ENCODE results near the gene MBD3L4. TPM values are rescaled to one million over a fixed set of nuclear protein-coding genes. Genes with fewer than 3 reads are reported as not detected.
"Not testable (repeated sequence)": the region's sequence is repeated elsewhere in the genome, so short reads cannot be mapped to it uniquely, and the experiment has no call there.

The MBD3L4 gene
- total RNA-seq, 4 donors from 2014 or later: not detected

DNA sequence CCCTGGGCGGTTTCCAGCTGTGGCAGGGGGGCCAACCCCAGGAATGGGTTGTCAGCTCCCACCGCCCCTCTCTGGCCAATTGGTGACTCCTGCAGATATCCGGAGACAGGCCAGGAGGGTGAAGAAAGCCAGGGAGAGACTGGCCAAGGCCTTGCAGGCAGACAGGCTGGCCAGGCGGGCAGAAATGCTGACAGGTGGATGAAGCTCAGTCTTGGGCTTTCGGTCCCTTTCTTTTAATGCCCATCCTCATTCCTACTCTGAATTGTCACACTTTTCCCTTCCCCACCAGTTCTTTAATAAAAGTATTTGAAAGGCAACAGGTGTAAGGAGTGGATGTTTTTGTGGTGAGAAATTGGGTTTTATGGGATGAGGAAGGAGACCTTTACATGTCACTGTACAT lies 11.4 kb upstream of the MBD3L4 start:
- not testable (repeated sequence) for H3K4me1 ChIP-seq; DNase-seq (ENCODE audit: low spot score in 2 of 2); H3K36me3 ChIP-seq; H3K4me3 ChIP-seq; H3K27ac ChIP-seq; H3K9me3 ChIP-seq; H3K27me3 ChIP-seq
- 89% methylated on average over 3 of the region's 5 CpGs for WGBS

DNA sequence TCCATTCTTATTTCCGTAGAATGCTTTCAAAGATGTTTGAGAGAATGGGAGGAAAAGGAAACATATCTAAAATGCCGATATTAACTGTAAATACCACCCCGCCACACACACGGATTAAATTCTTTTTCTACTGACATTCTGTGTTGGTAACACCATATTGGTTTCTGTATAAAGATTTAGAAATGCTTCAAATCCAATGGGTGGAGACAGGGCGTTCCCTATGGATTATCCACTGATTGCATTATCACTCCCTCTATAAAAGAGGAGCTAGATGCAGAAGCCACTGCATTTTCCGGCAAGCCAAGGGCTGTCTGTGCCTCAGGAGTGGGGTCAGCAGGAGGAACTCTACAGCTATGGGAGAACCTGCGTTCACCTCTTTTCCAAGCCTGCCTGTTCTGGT lies 9.0 kb upstream of the MBD3L4 start, which contains the start of gene MBD3L2:
MBD3L2 (plus strand) TSS at position 301 of the 400 bp plus-strand sequence; CDS start at position 354, 53 bp downstream.
- DNase-seq (ENCODE audit: low spot score in 2 of 2); H3K4me1 ChIP-seq; H3K4me3 ChIP-seq; H3K27ac ChIP-seq; H3K9me3 ChIP-seq; H3K36me3 ChIP-seq; H3K27me3 ChIP-seq: not testable (repeated sequence)
- no CpG with 5 or more reads among the region's 7 CpGs for WGBS

DNA sequence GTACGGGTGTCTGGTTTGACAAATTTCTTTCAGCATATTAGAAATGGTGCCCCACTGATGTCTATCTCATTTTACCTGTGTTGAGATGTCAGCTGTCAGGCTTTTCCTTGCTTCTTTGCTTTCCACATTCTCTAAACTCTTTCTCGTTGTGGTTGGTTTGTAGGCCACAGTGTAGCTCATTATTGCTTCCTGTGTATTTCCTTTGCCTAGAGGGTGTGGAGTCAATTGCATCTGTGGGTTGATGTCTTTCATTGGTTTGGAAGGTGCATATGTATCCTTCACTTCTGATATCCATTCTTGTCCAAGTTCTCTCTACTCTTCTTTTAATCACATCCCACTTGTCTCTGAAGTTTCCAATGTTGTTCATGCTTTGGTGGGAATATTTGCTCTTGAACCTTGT lies 1.6 kb upstream of the MBD3L4 start:
- not testable (repeated sequence) for H3K4me1 ChIP-seq; H3K27me3 ChIP-seq; DNase-seq (ENCODE audit: low spot score in 2 of 2); H3K4me3 ChIP-seq; H3K27ac ChIP-seq; H3K9me3 ChIP-seq; H3K36me3 ChIP-seq
- WGBS: no CpG with 5 or more reads among the region's 2 CpGs

DNA sequence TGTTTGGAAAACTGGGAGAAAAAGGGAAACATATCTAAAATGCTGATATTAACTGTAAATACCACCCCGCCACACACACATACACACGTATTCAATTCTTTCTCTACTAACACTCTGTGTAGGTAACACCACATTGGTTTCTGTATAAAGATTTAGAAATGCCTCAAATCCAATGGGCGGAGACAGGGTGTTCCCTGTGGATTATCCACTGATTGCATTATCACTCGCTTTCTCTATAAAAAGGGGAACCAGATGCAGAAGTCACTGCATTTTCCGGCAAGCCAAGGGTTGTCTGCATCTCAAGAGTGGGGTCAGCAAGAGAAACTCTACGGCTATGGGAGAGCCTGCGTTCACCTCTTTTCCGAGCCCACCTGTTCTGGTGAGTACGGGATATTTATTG lies 9.7 kb downstream of the MBD3L4 start, which contains the start of gene MBD3L5:
MBD3L5 (plus strand) TSS at position 301 of the 400 bp plus-strand sequence; CDS start at position 335, 34 bp downstream.
- DNase-seq (ENCODE audit: low spot score in 2 of 2); H3K9me3 ChIP-seq; H3K4me3 ChIP-seq; H3K27me3 ChIP-seq; H3K36me3 ChIP-seq; H3K27ac ChIP-seq; H3K4me1 ChIP-seq: not testable (repeated sequence)
- no CpG with 5 or more reads among the region's 9 CpGs for WGBS

DNA sequence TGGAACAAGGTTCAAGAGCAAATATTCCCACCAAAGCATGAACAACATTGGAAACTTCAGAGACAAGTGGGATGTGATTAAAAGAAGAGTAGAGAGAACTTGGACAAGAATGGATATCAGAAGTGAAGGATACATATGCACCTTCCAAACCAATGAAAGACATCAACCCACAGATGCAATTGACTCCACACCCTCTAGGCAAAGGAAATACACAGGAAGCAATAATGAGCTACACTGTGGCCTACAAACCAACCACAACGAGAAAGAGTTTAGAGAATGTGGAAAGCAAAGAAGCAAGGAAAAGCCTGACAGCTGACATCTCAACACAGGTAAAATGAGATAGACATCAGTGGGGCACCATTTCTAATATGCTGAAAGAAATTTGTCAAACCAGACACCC lies 11.2 kb downstream of the MBD3L4 start:
- H3K27me3 ChIP-seq; H3K4me3 ChIP-seq; DNase-seq (ENCODE audit: low spot score in 2 of 2); H3K36me3 ChIP-seq; H3K4me1 ChIP-seq; H3K27ac ChIP-seq; H3K9me3 ChIP-seq: not testable (repeated sequence)
- WGBS: no CpG with 5 or more reads among the region's 1 CpG

- not testable (repeated sequence) for H3K27ac ChIP-seq; H3K9me3 ChIP-seq; H3K27me3 ChIP-seq; H3K36me3 ChIP-seq; H3K4me1 ChIP-seq; DNase-seq (ENCODE audit: low spot score in 2 of 2); H3K4me3 ChIP-seq
- WGBS: no CpG with 5 or more reads among the region's 6 CpGs
Observed at GRCh38 chr19:7021331-7021730, 18.6 kb downstream of the MBD3L4 start, which contains the start of gene MBD3L2B. Gene MBD3L2B (minus strand): TSS chr19:7021431. CDS start chr19:7021397, 34 bp downstream.

DNA sequence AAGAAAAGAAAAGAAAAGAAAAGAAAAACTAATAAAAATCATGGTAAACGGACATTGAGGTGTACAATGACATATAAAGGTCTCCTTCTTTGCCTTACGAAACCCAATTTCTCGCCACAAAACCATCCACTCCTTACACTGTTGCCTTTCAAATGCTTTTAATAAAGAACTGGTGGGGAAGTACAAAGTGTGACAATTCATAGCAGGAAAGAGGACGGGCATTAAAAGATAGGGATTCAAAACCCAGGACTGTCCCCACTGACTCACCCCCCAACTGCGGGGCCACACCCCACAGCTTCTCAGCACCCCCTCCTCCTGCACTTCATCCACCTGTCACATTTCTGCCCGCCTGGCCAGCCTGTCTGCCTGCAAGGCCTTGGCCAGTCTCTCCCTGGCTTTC lies 21.2 kb downstream of the MBD3L4 start:
- Histone ChIP-seq H3K9me3 (no peaks in the 10 kb centered on the region), H3K27ac (no peak overlapping the region), H3K4me3 (no peak overlapping the region), H3K4me1 (no peaks in the 10 kb centered on the region), H3K27me3 (no peaks in the 10 kb centered on the region), H3K36me3 (no peaks in the 10 kb centered on the region)
- 76% methylated on average over 6 of the region's 6 CpGs for WGBS
- TF ChIP-seq EP300 (IDR thresholded peaks at IDR 0.05) (no peak), POLR2A (IDR thresholded peaks at IDR 0.05) (no peak), POLR2AphosphoS5 (IDR thresholded peaks at IDR 0.05) (no peak)
- TF ChIP-seq, protein P1, sequence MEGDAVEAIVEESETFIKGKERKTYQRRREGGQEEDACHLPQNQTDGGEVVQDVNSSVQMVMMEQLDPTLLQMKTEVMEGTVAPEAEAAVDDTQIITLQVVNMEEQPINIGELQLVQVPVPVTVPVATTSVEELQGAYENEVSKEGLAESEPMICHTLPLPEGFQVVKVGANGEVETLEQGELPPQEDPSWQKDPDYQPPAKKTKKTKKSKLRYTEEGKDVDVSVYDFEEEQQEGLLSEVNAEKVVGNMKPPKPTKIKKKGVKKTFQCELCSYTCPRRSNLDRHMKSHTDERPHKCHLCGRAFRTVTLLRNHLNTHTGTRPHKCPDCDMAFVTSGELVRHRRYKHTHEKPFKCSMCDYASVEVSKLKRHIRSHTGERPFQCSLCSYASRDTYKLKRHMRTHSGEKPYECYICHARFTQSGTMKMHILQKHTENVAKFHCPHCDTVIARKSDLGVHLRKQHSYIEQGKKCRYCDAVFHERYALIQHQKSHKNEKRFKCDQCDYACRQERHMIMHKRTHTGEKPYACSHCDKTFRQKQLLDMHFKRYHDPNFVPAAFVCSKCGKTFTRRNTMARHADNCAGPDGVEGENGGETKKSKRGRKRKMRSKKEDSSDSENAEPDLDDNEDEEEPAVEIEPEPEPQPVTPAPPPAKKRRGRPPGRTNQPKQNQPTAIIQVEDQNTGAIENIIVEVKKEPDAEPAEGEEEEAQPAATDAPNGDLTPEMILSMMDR (IDR thresholded peaks at IDR 0.05): no peak
- DNase-seq (ENCODE audit: low spot score in 2 of 2): no peak

GRCh38 chr19:7013678-7014077 lies 26.3 kb downstream of the MBD3L4 start:
- DNase-seq (ENCODE audit: low spot score in 2 of 2): no peak
- no peaks in the 10 kb centered on the region for H3K36me3 ChIP-seq
- H3K27ac ChIP-seq: no peak overlapping the region
- 72% methylated on average over 4 of the region's 4 CpGs for WGBS
- H3K4me3 ChIP-seq: no peak overlapping the region
- TF ChIP-seq POLR2AphosphoS5 (IDR thresholded peaks at IDR 0.05): no peak
- TF ChIP-seq EP300 (IDR thresholded peaks at IDR 0.05): no peak
- no peak for TF ChIP-seq POLR2A (IDR thresholded peaks at IDR 0.05)
- TF ChIP-seq, protein P1 (IDR thresholded peaks at IDR 0.05): no peak
- no peaks in the 10 kb centered on the region for H3K9me3 ChIP-seq
- no peaks in the 10 kb centered on the region for H3K4me1 ChIP-seq
- H3K27me3 ChIP-seq: no peaks in the 10 kb centered on the region

Data from suprapubic skin (tissue), 4 donors.